IMR-90 (cell line): ENCODE measurements around the gene ARHGAP15. TPM values are rescaled to one million over a fixed set of nuclear protein-coding genes. Genes with fewer than 3 reads are reported as not detected.

ENCODE experiments used
- ATAC-seq: fragments of 200-7000 bp; cut with Tn5 transposase; 2 replicates; pipeline ENCODE4 v1.9.1; 2020; ENCODE audit warnings: low read depth, mild to moderate bottlenecking, moderate library complexity
- BruUV-seq: library from RNA; stranded (reverse); fragments of 400-500 nt; replicated peaks from 2 replicates; lab custom pipeline; 2021; lab: Mats Ljungman, UMichigan
- CTCF ChIA-PET: fragments of 300-600 bp; formaldehyde crosslinking; extraction: SDS; loops from one replicate; lab custom pipeline; 2021; ENCODE audit warnings: antibody characterized with exemption; lab: Yijun Ruan, JAX
- POLR2A ChIA-PET: fragments of 300-600 bp; sonication (Branson Sonifier 250); formaldehyde crosslinking; loops from one replicate; lab custom pipeline; 2022; ENCODE audit warnings: antibody characterized with exemption; ENCODE audit not compliant: unreplicated experiment; lab: Charles Lee
- DNase-seq: peaks from one replicate; pipeline ENCODE4 v3.0.0; 2013
- H2AFZ ChIP-seq: replicated peaks from 2 replicates; pipeline ENCODE3; 2013; ENCODE audit warnings: low read length, mild to moderate bottlenecking; ENCODE audit not compliant: poor library complexity
- H2AK5ac ChIP-seq: 2 replicates; pipeline ENCODE4 v1.6.1; 2013; ENCODE audit warnings: low read depth, low read length, inconsistent platforms
- H2AK9ac ChIP-seq: replicated peaks from 2 replicates; pipeline ENCODE3; 2013; ENCODE audit warnings: mild to moderate bottlenecking, low read depth, low read length, moderate library complexity; ENCODE audit not compliant: poor library complexity
- H2BK120ac ChIP-seq: 2 replicates; pipeline ENCODE4 v1.6.1; 2013; ENCODE audit warnings: low read depth, low read length, inconsistent platforms
- H2BK15ac ChIP-seq: 3 replicates; pipeline ENCODE4 v1.6.1; 2013; ENCODE audit warnings: low read depth, low read length, inconsistent platforms
- H2BK20ac ChIP-seq: 2 replicates; pipeline ENCODE4 v1.6.1; 2013; ENCODE audit warnings: low read depth, mild to moderate bottlenecking, inconsistent platforms, low read length, moderate library complexity
- H2BK5ac ChIP-seq: 2 replicates; pipeline ENCODE4 v1.6.1; 2013; ENCODE audit warnings: mild to moderate bottlenecking, low read depth, low read length, inconsistent platforms; ENCODE audit not compliant: poor library complexity, severe bottlenecking
- H3K14ac ChIP-seq: replicated peaks from 2 replicates; pipeline ENCODE4 v1.6.1; 2013; ENCODE audit warnings: low read depth, low read length, inconsistent platforms
- H3K18ac ChIP-seq: 2 replicates; pipeline ENCODE4 v1.6.1; 2013; ENCODE audit warnings: low read depth, low read length, control low read depth
- H3K23ac ChIP-seq: 2 replicates; pipeline ENCODE4 v1.6.1; 2013; ENCODE audit warnings: low read depth, low read length, inconsistent platforms
- H3K27ac ChIP-seq: 2 replicates; pipeline ENCODE4 v1.5.1; 2013; ENCODE audit warnings: mild to moderate bottlenecking, control low read depth, low read length; ENCODE audit not compliant: insufficient read depth
- H3K27me3 ChIP-seq: 2 replicates; pipeline ENCODE4 v1.6.1; 2013; ENCODE audit warnings: low read length; ENCODE audit not compliant: control insufficient read depth, insufficient read depth
- H3K36me3 ChIP-seq: 2 replicates; pipeline ENCODE4 v1.6.1; 2013; ENCODE audit warnings: low read length, mixed read lengths; ENCODE audit not compliant: control insufficient read depth, insufficient read depth
- H3K4ac ChIP-seq: 2 replicates; pipeline ENCODE4 v1.6.1; 2013; ENCODE audit warnings: low read depth, low read length, inconsistent platforms
- H3K4me1 ChIP-seq: 2 replicates; pipeline ENCODE4 v1.6.1; 2013; ENCODE audit warnings: low read length, mixed read lengths; ENCODE audit not compliant: control insufficient read depth, insufficient read depth
- H3K4me2 ChIP-seq: 2 replicates; pipeline ENCODE4 v1.6.1; 2013; ENCODE audit warnings: low read depth, mild to moderate bottlenecking, control low read depth, low read length, moderate library complexity
- H3K4me3 ChIP-seq: 2 replicates; pipeline ENCODE4 v1.5.1; 2013; ENCODE audit warnings: low read depth, mild to moderate bottlenecking, control low read depth, low read length, moderate library complexity; ENCODE audit not compliant: insufficient read depth
- H3K56ac ChIP-seq: 2 replicates; pipeline ENCODE4 v1.6.1; 2013; ENCODE audit warnings: low read length, inconsistent platforms; ENCODE audit not compliant: insufficient read depth; ENCODE audit errors: extremely low read depth
- H3K79me1 ChIP-seq, 2 experiments: 2 replicates each; pipeline ENCODE4 v1.6.1; 2013; ENCODE audit warnings: low read length in 2 of 2, inconsistent platforms in 1 of 2, low read depth in 1 of 2
- H3K9ac ChIP-seq: 2 replicates; pipeline ENCODE4 v1.6.1; 2013; ENCODE audit warnings: low read depth, low read length, control low read depth
- H3K9me1 ChIP-seq: 2 replicates; pipeline ENCODE4 v1.6.1; 2013; ENCODE audit warnings: low read length, inconsistent platforms; ENCODE audit not compliant: insufficient read depth
- H3K9me3 ChIP-seq: 2 replicates; pipeline ENCODE4 v1.6.1; 2013; ENCODE audit warnings: low read length; ENCODE audit not compliant: control insufficient read depth, insufficient read depth
- H4K20me1 ChIP-seq: 2 replicates; pipeline ENCODE4 v1.6.1; 2013; ENCODE audit warnings: low read length, inconsistent platforms; ENCODE audit not compliant: insufficient read depth
- H4K5ac ChIP-seq: 2 replicates; pipeline ENCODE4 v1.6.1; 2013; ENCODE audit warnings: mild to moderate bottlenecking, low read depth, low read length, control low read depth
- H4K8ac ChIP-seq, 2 experiments: 2 replicates each; pipeline ENCODE4 v1.6.1; 2013; ENCODE audit warnings: low read depth in 2 of 2, low read length in 2 of 2, control low read depth in 1 of 2, inconsistent platforms in 1 of 2
- H4K91ac ChIP-seq: 2 replicates; pipeline ENCODE4 v1.6.1; 2013; ENCODE audit warnings: low read depth, low read length, inconsistent platforms; ENCODE audit not compliant: insufficient read depth
- BHLHE40 ChIP-seq: fragments of 150-350 bp; IDR thresholded peaks from 2 replicates; pipeline ENCODE4 v1.6.1; 2016; ENCODE audit warnings: mild to moderate bottlenecking, low read depth, low read length
- CEBPB ChIP-seq: IDR thresholded peaks from 2 replicates; pipeline ENCODE4 v1.6.1; 2012; ENCODE audit warnings: low read depth, low read length, improper control_type of control experiment
- CHD1 ChIP-seq: IDR thresholded peaks from 2 replicates; pipeline ENCODE4 v1.6.1; 2012; ENCODE audit warnings: low read depth, low read length, improper control_type of control experiment
- ELK1 ChIP-seq: fragments of 150-350 bp; IDR thresholded peaks from 2 replicates; pipeline ENCODE4 v1.6.1; 2016; ENCODE audit warnings: low read depth, mild to moderate bottlenecking, low read length, moderate library complexity, borderline replicate concordance
- FOS ChIP-seq: fragments of 150-350 bp; IDR thresholded peaks from 2 replicates; pipeline ENCODE4 v1.6.1; 2016; ENCODE audit warnings: low read depth, low read length
- MAFK ChIP-seq: IDR thresholded peaks from 2 replicates; pipeline ENCODE4 v1.6.1; 2012; ENCODE audit warnings: low read depth, low read length, improper control_type of control experiment
- MXI1 ChIP-seq: IDR thresholded peaks from 2 replicates; pipeline ENCODE4 v1.6.1; 2012; ENCODE audit warnings: low read depth, mild to moderate bottlenecking, low read length, moderate library complexity, borderline replicate concordance
- NFE2L2 ChIP-seq: fragments of 150-350 bp; IDR thresholded peaks from 2 replicates; pipeline ENCODE4 v1.6.1; 2016; ENCODE audit warnings: low read depth, mild to moderate bottlenecking, low read length
- POLR2A ChIP-seq: IDR thresholded peaks from 2 replicates; pipeline ENCODE4 v1.6.1; 2012; ENCODE audit warnings: mild to moderate bottlenecking, low read depth, low read length
- RCOR1 ChIP-seq: IDR thresholded peaks from 2 replicates; pipeline ENCODE4 v1.6.1; 2012; ENCODE audit warnings: mild to moderate bottlenecking, low read length, improper control_type of control experiment; ENCODE audit not compliant: insufficient replicate concordance
- RFX5 ChIP-seq: IDR thresholded peaks from 2 replicates; pipeline ENCODE4 v1.8.0; 2012; ENCODE audit warnings: low read depth, mild to moderate bottlenecking, low read length, moderate library complexity
- SMC3 ChIP-seq: fragments of 150-350 bp; IDR thresholded peaks from 2 replicates; pipeline ENCODE4 v1.6.1; 2016; ENCODE audit warnings: low read depth, mild to moderate bottlenecking, antibody characterized with exemption, low read length, moderate library complexity
- USF2 ChIP-seq: fragments of 150-350 bp; IDR thresholded peaks from 2 replicates; pipeline ENCODE4 v1.6.1; 2017; ENCODE audit warnings: mild to moderate bottlenecking, antibody characterized with exemption, low read length, low read depth
- WGBS, 2 experiments: methylation state at CpG; one replicate each; pipeline versions ENCODE4 v1.1.5 to v1.1.7; 2013; ENCODE audit warnings: missing lambda C conversion rate in 2 of 2; ENCODE audit not compliant: insufficient read length in 1 of 2; ENCODE audit errors: extremely low coverage in 2 of 2; 5-methylcytosine and 5-hydroxymethylcytosine counted together
- dilution Hi-C: fragments of 300-500 bp; cut with HindIII; formaldehyde crosslinking; loops from one replicate; pipeline ENCODE4 v1.14.3; 2018; ENCODE audit warnings: low sequenced_read_pairs; ENCODE audit not compliant: unreplicated experiment
- in situ Hi-C: fragments of 300-500 bp; cut with MboI; formaldehyde crosslinking; loops from 3 replicates; pipeline ENCODE4 v1.14.3; 2019; ENCODE audit warnings: low sequenced_read_pairs, inconsistent platforms, mixed read lengths
- intact Hi-C: fragments of 100-400 bp; cut with micrococcal nuclease; formaldehyde crosslinking; loops from 2 replicates; pipeline ENCODE4 v1.10.0; 2022
- polyA plus RNA-seq, 3 experiments: library from polyadenylated mRNA; depleted of rRNA; stranded (reverse); fragments of >200 nt; gene quantifications; 2 replicates each; pipeline ENCODE4 v1.2.3, GENCODE V29; 2012; ENCODE audit warnings: low replicate concordance in 1 of 3
- total RNA-seq: library from RNA; depleted of rRNA; stranded (reverse); fragments of >200 nt; gene quantifications from 2 replicates; pipeline ENCODE4 v1.2.3, GENCODE V29; 2012
- TF ChIP-seq, protein P1 (sequence below): conservative IDR thresholded peaks from 2 replicates; pipeline ENCODE4 v1.5.1; 2012; ENCODE audit warnings: mild to moderate bottlenecking, low read depth, low read length, improper control_type of control experiment

The ARHGAP15 gene
- total and polyA plus RNA-seq, 2 of the 4 experiments (the other 2 are of a cell fraction) = not detected

- POLR2A ChIA-PET = interaction anchor here (0.6 kb wide), 1 partner anchor 134 kb away, joined by 4 read pairs; no protein-coding TSS in a partner anchor
- Histone ChIP-seq H3K9me3 (0 out of 2 replicates have a peak, but pooled peaks cover 3% of the 10 kb centered on the region), H2BK120ac (no peak overlapping the region), H3K14ac (no peak overlapping the region), H2AK9ac (no peak overlapping the region), H3K27me3 (no peaks in the 10 kb centered on the region), H2AK5ac (no peak overlapping the region), H4K91ac (no peak overlapping the region), H4K8ac (no peak overlapping the region), H3K4ac (no peak overlapping the region), H2BK15ac (no peak overlapping the region), H3K4me3 (no peak overlapping the region), H4K20me1 (no peaks in the 10 kb centered on the region), H3K56ac (no peak overlapping the region), H4K5ac (no peak overlapping the region), H3K9ac (no peak overlapping the region), H2BK5ac (no peak overlapping the region), H3K23ac (no peak overlapping the region), H3K4me1 (no peaks in the 10 kb centered on the region), H3K4me2 (no peak overlapping the region), H3K9me1 (peaks cover 2% of the 10 kb centered on the region; the same call in 1 of the 2 replicates), H3K79me1 (no peaks in the 10 kb centered on the region), H3K27ac (no peak overlapping the region), H2BK20ac (no peak overlapping the region), H3K36me3 (no peaks in the 10 kb centered on the region), H2AFZ (no peak overlapping the region), H3K18ac (no peak overlapping the region)
- in situ Hi-C loops (no loop called here), intact Hi-C loops (no loop called here), dilution Hi-C loops (no loop called here)
- CTCF ChIA-PET = no interaction called here
- no TSS peak for BruUV-seq
- TF ChIP-seq NFE2L2 = no peak
- no peak for TF ChIP-seq CHD1
- no peak for TF ChIP-seq BHLHE40
- TF ChIP-seq CEBPB = no peak
- TF ChIP-seq RCOR1 = no peak
- no peak for TF ChIP-seq RFX5
- TF ChIP-seq USF2 = no peak
- no peak for TF ChIP-seq MXI1
- no peak for TF ChIP-seq FOS
- TF ChIP-seq, protein P1, sequence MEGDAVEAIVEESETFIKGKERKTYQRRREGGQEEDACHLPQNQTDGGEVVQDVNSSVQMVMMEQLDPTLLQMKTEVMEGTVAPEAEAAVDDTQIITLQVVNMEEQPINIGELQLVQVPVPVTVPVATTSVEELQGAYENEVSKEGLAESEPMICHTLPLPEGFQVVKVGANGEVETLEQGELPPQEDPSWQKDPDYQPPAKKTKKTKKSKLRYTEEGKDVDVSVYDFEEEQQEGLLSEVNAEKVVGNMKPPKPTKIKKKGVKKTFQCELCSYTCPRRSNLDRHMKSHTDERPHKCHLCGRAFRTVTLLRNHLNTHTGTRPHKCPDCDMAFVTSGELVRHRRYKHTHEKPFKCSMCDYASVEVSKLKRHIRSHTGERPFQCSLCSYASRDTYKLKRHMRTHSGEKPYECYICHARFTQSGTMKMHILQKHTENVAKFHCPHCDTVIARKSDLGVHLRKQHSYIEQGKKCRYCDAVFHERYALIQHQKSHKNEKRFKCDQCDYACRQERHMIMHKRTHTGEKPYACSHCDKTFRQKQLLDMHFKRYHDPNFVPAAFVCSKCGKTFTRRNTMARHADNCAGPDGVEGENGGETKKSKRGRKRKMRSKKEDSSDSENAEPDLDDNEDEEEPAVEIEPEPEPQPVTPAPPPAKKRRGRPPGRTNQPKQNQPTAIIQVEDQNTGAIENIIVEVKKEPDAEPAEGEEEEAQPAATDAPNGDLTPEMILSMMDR = no peak
- TF ChIP-seq SMC3 = no peak
- no peak for TF ChIP-seq POLR2A
- no peak for TF ChIP-seq ELK1
- no peak for TF ChIP-seq MAFK
- no peak for ATAC-seq
- no peak for DNase-seq
- 100% methylated on average over 1 of the region's 3 CpGs; no CpG with 5 or more reads in 1 of the 2 experiments for WGBS, 2 experiments
These were observed 664.2 kb downstream of the ARHGAP15 start for GRCh38 chr2:143793381-143793780.
